Fibroblast of the aortic adventitia (primary cell): ENCODE data around the gene BUB1B. TPM values are rescaled to one million over a fixed set of nuclear protein-coding genes. Genes with fewer than 3 reads are reported as not detected.
"Not testable (repeated sequence)": the region's sequence is repeated elsewhere in the genome, so short reads cannot be mapped to it uniquely, and the experiment has no call there.

ENCODE experiments used
- DNase-seq: peaks from one replicate; pipeline ENCODE4 v3.0.0-alpha.2; 2010; ENCODE audit warnings: low read depth
- H3K4me3 ChIP-seq: 2 replicates; pipeline ENCODE4 v1.5.1; 2011; ENCODE audit warnings: low read depth, mild to moderate bottlenecking, control low read depth, low read length, moderate library complexity
- total RNA-seq: library from RNA; depleted of rRNA; stranded (reverse); fragments of >200 nt; gene quantifications from 2 replicates; pipeline ENCODE4 v1.2.3, GENCODE V29; 2012; ENCODE audit warnings: low replicate concordance
- TF ChIP-seq, protein P1 (sequence below): IDR thresholded peaks from 2 replicates; pipeline ENCODE4 v1.5.1; 2011; ENCODE audit warnings: mild to moderate bottlenecking, low read length, control low read depth, inconsistent platforms; ENCODE audit not compliant: insufficient read depth

The BUB1B gene
- total RNA-seq, 1 donor: 35.2 TPM

DNA sequence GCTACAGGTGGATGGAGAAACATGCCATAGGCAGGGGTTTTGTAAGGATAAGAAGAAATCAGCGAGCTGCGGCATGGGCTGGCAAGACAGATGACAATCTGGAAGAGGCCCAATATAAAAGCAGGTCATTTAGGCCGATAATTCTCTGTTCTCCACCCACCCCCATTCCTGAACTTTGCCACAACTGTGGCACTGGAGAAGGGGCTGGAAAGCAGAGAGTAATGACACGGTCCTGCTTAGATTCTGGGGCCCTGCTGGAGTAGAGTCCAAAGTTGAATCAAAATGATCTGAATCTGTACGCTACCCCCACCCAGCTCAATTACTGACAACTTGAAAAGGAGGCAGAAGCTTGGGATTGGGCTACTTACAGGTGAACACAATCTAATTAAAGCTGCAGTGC, 18.4 kb upstream of the BUB1B start:
- TF ChIP-seq, protein P1, sequence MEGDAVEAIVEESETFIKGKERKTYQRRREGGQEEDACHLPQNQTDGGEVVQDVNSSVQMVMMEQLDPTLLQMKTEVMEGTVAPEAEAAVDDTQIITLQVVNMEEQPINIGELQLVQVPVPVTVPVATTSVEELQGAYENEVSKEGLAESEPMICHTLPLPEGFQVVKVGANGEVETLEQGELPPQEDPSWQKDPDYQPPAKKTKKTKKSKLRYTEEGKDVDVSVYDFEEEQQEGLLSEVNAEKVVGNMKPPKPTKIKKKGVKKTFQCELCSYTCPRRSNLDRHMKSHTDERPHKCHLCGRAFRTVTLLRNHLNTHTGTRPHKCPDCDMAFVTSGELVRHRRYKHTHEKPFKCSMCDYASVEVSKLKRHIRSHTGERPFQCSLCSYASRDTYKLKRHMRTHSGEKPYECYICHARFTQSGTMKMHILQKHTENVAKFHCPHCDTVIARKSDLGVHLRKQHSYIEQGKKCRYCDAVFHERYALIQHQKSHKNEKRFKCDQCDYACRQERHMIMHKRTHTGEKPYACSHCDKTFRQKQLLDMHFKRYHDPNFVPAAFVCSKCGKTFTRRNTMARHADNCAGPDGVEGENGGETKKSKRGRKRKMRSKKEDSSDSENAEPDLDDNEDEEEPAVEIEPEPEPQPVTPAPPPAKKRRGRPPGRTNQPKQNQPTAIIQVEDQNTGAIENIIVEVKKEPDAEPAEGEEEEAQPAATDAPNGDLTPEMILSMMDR: no peak
- H3K4me3 ChIP-seq: no peak overlapping the region
- DNase-seq: no peak

DNA sequence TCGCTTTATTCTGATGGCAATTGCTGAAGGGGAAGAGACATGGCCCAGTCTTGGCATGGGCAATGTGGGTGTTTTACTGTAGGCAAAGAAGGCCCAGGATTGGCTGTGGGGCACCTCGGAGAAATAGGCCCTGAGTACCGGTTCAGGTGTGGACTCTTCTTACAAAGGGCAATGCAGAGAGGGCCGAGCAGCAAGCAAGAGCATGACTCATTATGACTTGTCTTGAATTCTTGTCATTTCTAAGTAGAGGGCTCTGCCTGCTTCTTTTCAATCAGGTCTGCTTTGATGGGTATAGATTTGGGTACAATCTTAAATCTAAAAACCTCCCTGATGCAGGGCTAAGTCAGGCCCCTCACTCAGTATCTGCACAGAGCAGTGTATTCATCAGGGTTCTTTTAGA, 14.8 kb upstream of the BUB1B start:
- TF ChIP-seq, protein P1: no peak
- no peak overlapping the region for H3K4me3 ChIP-seq
- peak; percentile 26 for DNase-seq

DNA sequence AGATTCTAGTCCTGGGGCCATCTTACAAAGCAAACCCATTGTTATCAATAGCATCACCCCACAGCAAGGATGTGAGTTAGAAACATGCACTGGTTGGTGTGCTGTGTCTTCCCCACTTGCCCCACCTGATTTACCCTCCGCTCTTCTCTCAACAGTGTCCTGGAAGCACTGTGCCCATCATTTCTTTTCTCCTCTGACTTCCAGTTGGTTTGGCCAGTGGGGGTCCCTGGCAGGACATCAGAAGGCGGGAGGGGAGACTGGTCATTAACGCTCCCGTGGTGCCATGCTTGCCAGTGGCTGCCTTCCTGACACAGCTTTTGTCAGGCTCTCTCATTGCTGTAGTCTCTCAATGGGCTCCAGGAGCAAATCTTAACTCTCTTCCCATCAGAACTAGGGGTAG, 11.5 kb upstream of the BUB1B start:
- no peak overlapping the region for H3K4me3 ChIP-seq
- TF ChIP-seq, protein P1: no peak
- no peak for DNase-seq

DNA sequence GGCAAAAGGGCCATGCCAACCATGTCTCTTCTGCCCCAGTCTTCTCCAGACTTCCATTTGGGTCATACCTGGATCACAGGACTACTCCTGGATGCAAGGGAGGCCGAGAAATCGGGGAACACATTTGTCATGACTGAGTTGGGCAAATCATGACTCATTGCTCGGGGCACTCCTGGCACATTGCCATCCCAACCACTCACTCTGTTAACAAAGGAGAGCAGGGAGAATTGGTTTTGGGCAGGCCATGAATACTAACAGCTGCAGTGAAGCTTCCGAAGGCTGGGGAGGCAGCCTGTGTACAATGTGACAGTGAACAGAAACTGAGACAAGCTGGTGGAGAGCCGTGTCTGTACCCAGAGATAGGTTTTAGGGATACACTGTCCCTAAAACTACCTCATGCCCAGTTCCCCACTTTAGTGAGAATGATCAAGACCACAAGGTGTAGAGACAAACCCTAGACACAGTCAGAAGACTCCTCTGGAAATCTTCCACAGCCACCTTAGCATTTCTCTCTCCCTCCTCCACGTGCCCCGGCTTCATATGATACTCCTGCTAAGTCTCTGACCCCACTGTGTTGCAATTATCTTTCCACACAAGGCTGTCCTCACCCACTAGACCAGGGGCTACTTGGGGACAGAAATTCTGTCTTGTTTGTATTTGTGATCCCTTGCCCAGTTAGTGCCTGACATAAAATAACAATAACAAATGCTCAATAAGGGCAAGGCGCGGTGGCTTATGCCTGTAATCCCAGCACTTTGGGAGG, 10.5 kb upstream of the BUB1B start:
- TF ChIP-seq, protein P1: no peak
- H3K4me3 ChIP-seq: no peak overlapping the region

DNA sequence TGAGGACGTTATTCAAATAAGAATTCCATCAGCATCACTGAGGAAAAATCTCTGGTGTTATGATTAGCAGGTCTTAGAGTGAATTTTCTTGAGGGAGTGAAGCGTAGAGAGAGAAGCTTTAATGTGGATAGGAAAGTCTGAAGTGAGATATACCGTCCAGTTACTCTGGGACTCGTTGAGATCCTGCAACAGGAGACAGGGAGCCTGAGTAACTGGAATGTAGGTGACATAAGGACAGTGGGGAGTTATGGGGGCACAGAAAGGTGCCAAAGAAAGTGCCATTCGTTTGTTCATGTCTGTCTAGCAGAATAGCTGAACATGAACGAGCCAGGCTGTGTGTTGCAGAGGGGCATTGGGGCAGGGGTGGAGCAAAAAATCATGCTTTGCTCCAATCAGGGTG, 9.4 kb upstream of the BUB1B start:
- no peak for DNase-seq
- no peak overlapping the region for H3K4me3 ChIP-seq
- TF ChIP-seq, protein P1: no peak

More for the DNA sequence above, 10.5 kb upstream of the BUB1B start:
- DNase-seq: peak; percentile 60

- DNase-seq: no peak
- no peak overlapping the region for H3K4me3 ChIP-seq
- TF ChIP-seq, protein P1: no peak
Measured at GRCh38 chr15:40151991-40152390, 8.9 kb upstream of the BUB1B start.

GRCh38 chr15:40154821-40155220, 6.0 kb upstream of the BUB1B start:
- not testable (repeated sequence) for DNase-seq, H3K4me3 ChIP-seq
